ENCODE data around the gene KIAA0753.

The KIAA0753 gene

DNA sequence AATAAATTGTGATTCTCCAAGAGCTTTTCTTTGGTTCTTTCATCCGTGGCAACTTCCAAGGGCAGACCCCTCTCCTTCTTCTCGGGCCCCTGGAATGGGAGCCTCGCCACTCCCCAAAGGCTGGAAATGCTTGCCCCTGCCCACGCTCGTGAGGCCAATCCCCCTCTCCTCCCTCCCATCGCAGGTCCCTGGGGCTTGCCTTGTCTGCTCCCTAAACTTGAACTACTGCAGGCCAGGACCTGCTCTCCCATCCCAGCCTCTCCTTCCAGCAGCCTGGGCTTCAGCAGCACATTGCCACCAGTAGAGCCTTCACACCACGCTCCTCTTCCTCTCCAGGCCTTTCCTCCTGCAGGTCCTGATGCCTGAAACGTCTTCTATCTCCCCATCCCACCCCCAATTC lies 95.2 kb downstream of the KIAA0753 start:
- no peak for DNase-seq

GRCh38 chr17:6544011-6544370 lies 96.5 kb downstream of the KIAA0753 start:
- DNase-seq = no peak

GRCh38 chr17:6543079-6544010 lies 97.2 kb downstream of the KIAA0753 start:
- no peak for DNase-seq

- no peak for DNase-seq
Measured at GRCh38 chr17:6542577-6542976, 97.9 kb downstream of the KIAA0753 start.

GRCh38 chr17:6541886-6542285 lies 98.6 kb downstream of the KIAA0753 start:
- no peak for DNase-seq

DNA sequence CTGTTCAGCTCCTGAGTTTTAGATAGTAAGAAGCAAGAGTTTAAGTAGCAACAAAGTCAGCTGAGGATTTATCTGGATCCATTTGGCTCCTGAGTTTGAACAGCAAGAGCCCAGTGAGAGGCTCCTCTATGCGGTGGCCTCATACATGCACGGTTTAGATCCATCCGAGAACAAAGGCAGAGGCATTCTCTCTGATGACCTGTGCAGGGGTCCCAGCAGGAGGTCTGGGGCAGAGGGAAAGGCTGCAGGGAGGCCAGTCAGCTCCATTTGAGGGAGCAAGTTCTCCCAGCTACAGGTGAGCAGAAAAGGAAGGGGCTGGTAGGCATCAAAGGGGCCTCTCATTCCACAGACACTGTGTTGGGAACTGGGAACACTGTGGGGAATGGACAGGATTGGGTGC lies 100.6 kb downstream of the KIAA0753 start:
- DNase-seq = no peak

DNA sequence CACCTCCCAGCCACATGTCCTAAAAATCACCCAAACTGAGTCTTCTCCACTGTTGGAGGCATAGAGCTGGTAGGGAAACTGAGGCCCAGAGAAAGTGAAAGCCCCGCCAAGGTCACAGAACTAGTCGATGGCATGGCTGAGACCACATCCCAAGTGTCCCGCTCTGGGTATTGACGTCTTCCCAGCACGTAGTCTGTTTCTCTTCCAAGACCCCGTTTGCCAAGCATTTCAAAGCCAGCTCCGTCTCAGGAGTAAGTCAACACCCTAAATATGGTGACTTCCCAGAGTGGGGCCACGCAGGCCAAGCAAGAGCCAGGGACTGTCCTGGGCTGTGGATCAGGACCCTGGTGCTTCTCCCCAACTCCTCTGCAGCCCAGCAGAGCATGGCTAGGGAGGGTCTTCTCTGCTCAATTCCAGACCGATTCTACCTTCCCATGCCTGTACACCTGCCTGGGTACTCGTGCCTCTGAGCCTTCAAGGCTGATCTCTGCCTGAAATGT lies 103.9 kb downstream of the KIAA0753 start:
- no peak for DNase-seq

GRCh38 chr17:6536053-6536452 lies 104.5 kb downstream of the KIAA0753 start:
- DNase-seq = no peak

DNA sequence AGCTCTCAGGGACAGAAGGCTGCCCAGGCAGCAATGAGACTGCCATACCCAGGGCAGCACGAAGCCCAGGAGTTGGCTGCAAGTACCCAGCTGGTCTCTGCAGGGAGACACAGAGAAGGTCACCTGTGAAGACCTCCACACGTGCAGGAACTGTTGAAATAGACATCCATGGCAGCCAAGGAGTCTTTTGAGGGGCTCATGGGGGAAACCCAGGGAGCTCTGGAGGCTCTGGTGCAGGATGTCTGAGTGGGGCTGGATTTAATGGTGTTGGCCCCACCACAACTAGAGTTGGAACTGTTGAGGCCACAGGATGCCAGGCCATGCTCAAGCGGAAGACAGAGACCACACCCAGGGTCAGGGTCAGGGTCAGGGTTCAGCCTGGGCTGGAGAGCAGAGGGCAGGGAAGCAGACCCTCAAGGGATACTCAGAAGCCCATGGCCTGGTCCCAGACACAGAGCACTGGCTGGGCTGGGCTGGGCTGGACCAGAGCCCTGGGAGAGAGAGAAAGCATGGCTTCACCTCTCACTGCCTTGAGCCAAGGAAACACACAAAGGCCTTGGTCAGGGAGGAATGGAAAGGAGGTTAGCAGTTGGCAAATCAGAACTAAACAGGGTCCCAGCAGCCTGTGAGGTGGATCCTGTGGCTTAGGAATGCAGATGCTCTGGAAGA lies 105.5 kb downstream of the KIAA0753 start:
- DNase-seq = no peak

DNA sequence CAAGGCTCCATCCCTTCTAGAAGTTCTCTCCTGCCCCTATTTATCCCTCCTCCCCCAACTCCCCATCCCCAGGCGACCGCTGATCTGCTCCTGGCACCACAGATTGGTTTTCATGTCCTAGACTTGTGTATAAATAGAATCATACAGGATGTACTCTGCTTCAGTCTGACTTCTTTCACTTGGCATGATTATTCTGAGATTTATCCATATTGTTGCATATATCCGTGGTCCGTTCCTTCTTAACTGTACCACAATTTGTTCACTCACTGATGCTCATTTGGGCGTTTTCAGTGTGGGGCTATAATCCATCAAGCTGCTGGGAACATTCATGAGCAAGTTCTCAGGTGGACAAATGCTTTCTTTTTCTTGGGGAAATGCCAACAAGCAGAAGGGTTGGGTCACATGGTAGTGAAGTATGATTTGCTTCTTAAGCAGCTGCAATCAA lies 108.0 kb downstream of the KIAA0753 start:
- no peak for DNase-seq

DNA sequence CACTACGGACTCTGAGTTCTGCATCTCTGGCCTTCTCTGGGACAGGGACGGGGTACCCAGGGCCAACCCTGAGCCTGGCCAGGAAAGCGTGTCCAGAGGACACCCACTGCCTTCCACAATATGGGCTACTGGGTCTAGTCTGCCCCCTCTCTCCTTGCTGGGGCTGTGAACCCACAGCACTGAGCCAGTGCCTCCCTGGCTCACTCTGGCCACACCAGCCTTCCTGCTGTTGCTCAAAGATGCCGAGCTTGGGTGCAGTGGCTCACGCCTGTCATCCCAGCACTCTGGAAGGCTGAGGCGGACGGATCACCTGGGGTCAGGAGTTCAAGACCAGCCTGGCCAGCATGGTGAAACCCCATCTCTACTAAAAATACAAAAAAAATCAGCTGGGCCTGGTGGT lies 108.9 kb downstream of the KIAA0753 start:
- DNase-seq = no peak

DNA sequence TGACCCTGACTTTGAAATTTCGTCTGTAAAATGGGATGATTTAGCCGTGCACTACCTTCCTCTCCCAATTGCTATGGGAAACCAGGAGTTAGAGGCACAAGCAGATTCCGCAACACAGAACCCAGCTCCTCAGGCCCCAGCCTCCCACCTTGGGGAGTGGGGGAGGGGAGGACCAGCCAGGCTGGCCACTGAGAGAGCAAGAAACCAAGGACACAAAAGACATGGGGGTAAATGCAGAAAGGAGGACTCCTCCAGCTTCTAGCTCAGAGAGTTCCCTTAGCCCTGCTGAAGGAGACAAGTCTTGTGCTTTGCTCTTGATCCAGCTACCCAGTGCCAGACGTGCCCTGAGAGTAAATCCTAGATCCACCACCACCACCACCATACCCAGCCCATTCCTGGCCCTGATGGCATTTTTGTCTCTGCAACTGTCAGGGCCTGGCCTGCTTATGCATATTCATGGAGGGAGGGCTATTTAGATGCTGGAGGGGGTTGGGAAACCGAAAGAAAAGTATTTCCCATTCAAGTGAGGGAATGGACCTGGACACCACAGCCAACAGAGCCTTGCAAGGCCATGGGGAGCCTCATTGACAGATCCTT lies 110.1 kb downstream of the KIAA0753 start:
- no peak for DNase-seq

DNA sequence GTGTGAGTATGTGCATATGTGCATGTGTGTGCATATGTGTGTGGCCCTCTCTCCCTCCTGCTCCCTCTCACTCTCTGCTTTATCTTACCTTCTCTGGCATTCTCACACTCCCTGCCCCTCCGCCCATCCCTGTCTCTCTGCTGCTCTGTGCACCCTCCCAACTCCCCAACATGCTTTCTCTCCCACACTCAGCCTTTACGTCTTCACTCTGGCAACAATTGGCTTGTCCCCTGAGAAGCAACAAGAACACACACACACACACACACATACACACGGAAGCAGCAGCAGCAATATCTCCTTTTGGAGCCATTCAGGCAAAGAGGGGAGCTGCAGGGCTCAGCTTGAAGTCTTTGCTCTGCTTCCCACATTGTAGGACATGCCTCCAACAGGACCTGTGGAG lies 112.0 kb downstream of the KIAA0753 start:
- DNase-seq = no peak
